Smooth muscle cell (in vitro differentiated cells): ENCODE measurements around the gene SLIT1. TPM values are rescaled to one million over a fixed set of nuclear protein-coding genes. Genes with fewer than 3 reads are reported as not detected.

Experiments
- DNase-seq: peaks from one replicate; lab custom pipeline; 2025; ENCODE audit not compliant: unreplicated experiment; lab: John Stamatoyannopoulos, UW
- H2AFZ ChIP-seq: fragments of 200-600 bp; sonication (generic); 2 replicates; pipeline ENCODE4 v1.6.0; 2016; ENCODE audit warnings: antibody characterized with exemption, low read depth, mild to moderate bottlenecking
- H3F3A ChIP-seq: fragments of 200-600 bp; sonication (generic); 2 replicates; pipeline ENCODE4 v1.6.0; 2017; ENCODE audit warnings: antibody characterized with exemption, low read depth
- H3K27ac ChIP-seq: fragments of 200-600 bp; sonication (generic); 2 replicates; pipeline ENCODE4 v1.5.1; 2016; ENCODE audit warnings: low read depth, mild to moderate bottlenecking
- H3K27me3 ChIP-seq: fragments of 200-600 bp; sonication (generic); 2 replicates; pipeline ENCODE4 v1.6.1; 2016; ENCODE audit warnings: low read depth, mild to moderate bottlenecking
- H3K36me3 ChIP-seq: fragments of 200-600 bp; sonication (generic); 2 replicates; pipeline ENCODE4 v1.5.1; 2016; ENCODE audit warnings: low read depth
- H3K4me1 ChIP-seq: fragments of 200-600 bp; sonication (generic); 2 replicates; pipeline ENCODE4 v1.5.1; 2016; ENCODE audit warnings: low read depth
- H3K4me2 ChIP-seq: fragments of 200-600 bp; sonication (generic); 2 replicates; pipeline ENCODE4 v1.6.0; 2016; ENCODE audit warnings: mild to moderate bottlenecking
- H3K4me3 ChIP-seq: fragments of 200-600 bp; sonication (generic); 2 replicates; pipeline ENCODE4 v1.5.1; 2016; ENCODE audit warnings: mild to moderate bottlenecking
- H3K79me2 ChIP-seq: fragments of 200-600 bp; sonication (generic); 2 replicates; pipeline ENCODE4 v1.6.0; 2016; ENCODE audit warnings: low read depth, mild to moderate bottlenecking
- H3K9ac ChIP-seq: fragments of 200-600 bp; sonication (generic); 2 replicates; pipeline ENCODE4 v1.6.0; 2016; ENCODE audit warnings: low read depth
- H3K9me3 ChIP-seq: fragments of 200-600 bp; sonication (generic); replicated peaks from 2 replicates; pipeline ENCODE4 v1.5.1; 2016; ENCODE audit warnings: low read depth
- H4K20me1 ChIP-seq: fragments of 200-600 bp; sonication (generic); 2 replicates; pipeline ENCODE4 v1.6.0; 2016; ENCODE audit warnings: low read depth
- CTCF ChIP-seq: fragments of 200-600 bp; sonication (generic); IDR thresholded peaks from 2 replicates; pipeline ENCODE4 v1.5.1; 2017; ENCODE audit warnings: borderline replicate concordance, mild to moderate bottlenecking, antibody characterized with exemption; ENCODE audit not compliant: insufficient read depth, poor library complexity, severe bottlenecking
- WGBS: methylation state at CpG from one replicate; pipeline ENCODE4 v1.1.7; 2016; ENCODE audit warnings: low lambda C conversion rate; 5-methylcytosine and 5-hydroxymethylcytosine counted together
- polyA plus RNA-seq: library from polyadenylated mRNA; unstranded; fragments of >200 nt; fragmentation: Nextera tagmentation; extraction: Ambion mirVana; gene quantifications from 2 replicates; pipeline ENCODE4 v1.2.1, GENCODE V29; 2016
- total RNA-seq: library from RNA; depleted of rRNA; stranded (reverse); fragments of >200 nt; gene quantifications from 2 replicates; pipeline ENCODE4 v1.2.3, GENCODE V29; 2014

Gene SLIT1
- total and polyA plus RNA-seq, 2 experiments from 2014 or later = 0.15 TPM; not detected in 1

GRCh38 chr10:97153270-97153850 is 32.4 kb downstream of the SLIT1 start:
- H3K36me3 ChIP-seq = no peaks in the 10 kb centered on the region
- H3F3A ChIP-seq = no peaks in the 10 kb centered on the region
- H3K4me1 ChIP-seq = peaks cover 6% of the 10 kb centered on the region
- H3K4me3 ChIP-seq = no peak overlapping the region
- WGBS = 89% methylated on average over 7 of the region's 7 CpGs
- no peaks in the 10 kb centered on the region for H3K9me3 ChIP-seq
- H3K9ac ChIP-seq = no peak overlapping the region
- H3K27me3 ChIP-seq = peaks cover 6% of the 10 kb centered on the region
- H3K4me2 ChIP-seq = no peak overlapping the region
- H3K27ac ChIP-seq = no peak overlapping the region
- H3K79me2 ChIP-seq = no peaks in the 10 kb centered on the region
- H2AFZ ChIP-seq = no peak overlapping the region
- no peak for TF ChIP-seq CTCF
- DNase-seq = no peak
- no peaks in the 10 kb centered on the region for H4K20me1 ChIP-seq

- H3K9ac ChIP-seq = no peak overlapping the region
- no peak overlapping the region for H3K4me2 ChIP-seq
- H3K27ac ChIP-seq = no peak overlapping the region
- H3K4me3 ChIP-seq = no peak overlapping the region
- 91% methylated on average over 5 of the region's 6 CpGs for WGBS
- H3K4me1 ChIP-seq = peaks cover 6% of the 10 kb centered on the region
- no peaks in the 10 kb centered on the region for H3K9me3 ChIP-seq
- H3K79me2 ChIP-seq = no peaks in the 10 kb centered on the region
- no peak overlapping the region for H2AFZ ChIP-seq
- H4K20me1 ChIP-seq = no peaks in the 10 kb centered on the region
- TF ChIP-seq CTCF = no peak
- no peak for DNase-seq
- no peaks in the 10 kb centered on the region for H3F3A ChIP-seq
- H3K27me3 ChIP-seq = peaks cover 14% of the 10 kb centered on the region
- H3K36me3 ChIP-seq = no peaks in the 10 kb centered on the region
These were observed 34.3 kb downstream of the SLIT1 start for GRCh38 chr10:97151307-97151914.

- peaks cover 14% of the 10 kb centered on the region for H3K27me3 ChIP-seq
- TF ChIP-seq CTCF = no peak
- no peak overlapping the region for H2AFZ ChIP-seq
- H3K9me3 ChIP-seq = no peaks in the 10 kb centered on the region
- no peak overlapping the region for H3K4me3 ChIP-seq
- H3K79me2 ChIP-seq = no peaks in the 10 kb centered on the region
- DNase-seq = no peak
- H4K20me1 ChIP-seq = no peaks in the 10 kb centered on the region
- no peak overlapping the region for H3K4me2 ChIP-seq
- H3K36me3 ChIP-seq = no peaks in the 10 kb centered on the region
- no peaks in the 10 kb centered on the region for H3F3A ChIP-seq
- no peak overlapping the region for H3K27ac ChIP-seq
- no peak overlapping the region for H3K9ac ChIP-seq
- H3K4me1 ChIP-seq = peaks cover 6% of the 10 kb centered on the region
- 70% methylated on average over 8 of the region's 8 CpGs for WGBS
These were observed 35.1 kb downstream of the SLIT1 start for GRCh38 chr10:97150616-97151015.
